Tibial artery (tissue), 4 donors: ENCODE measurements around the gene RSPH6A.

Source experiments
- DNase-seq, 2 donors: peaks; one replicate each; pipeline ENCODE4 v3.0.0-alpha.2; 2019
- H3K27ac ChIP-seq, 2 donors: fragments of 200-600 bp; sonication (generic) in 1 of 2; 1 replicate in 1 of 2; 2 replicates in 1 of 2; pipeline ENCODE4 v1.5.1; 2018 to 2019; ENCODE audit warnings: mild to moderate bottlenecking in 1 of 2
- H3K27me3 ChIP-seq, 2 donors: fragments of 200-600 bp; sonication (generic) in 1 of 2; one replicate each; pipeline versions ENCODE4 v1.5.1 to v1.6.0; 2016 to 2019
- H3K36me3 ChIP-seq, 3 donors: fragments of 200-600 bp; sonication (generic) in 2 of 3; one replicate each; pipeline ENCODE4 v1.5.1; 2016 to 2019; ENCODE audit warnings: mild to moderate bottlenecking in 2 of 3
- H3K4me1 ChIP-seq, 4 donors: fragments of 200-600 bp; sonication (generic) in 2 of 4; 1 replicate in 3 of 4; 2 replicates in 1 of 4; pipeline ENCODE4 v1.5.1; 2016 to 2019
- H3K4me3 ChIP-seq, 2 donors: fragments of 200-600 bp; sonication (generic) in 1 of 2; 1 replicate in 1 of 2; 2 replicates in 1 of 2; pipeline ENCODE4 v1.5.1; 2018 to 2019; ENCODE audit warnings: mild to moderate bottlenecking in 2 of 2
- H3K9me3 ChIP-seq, 3 donors: fragments of 200-600 bp; sonication (generic) in 1 of 3; one replicate each; pipeline ENCODE4 v1.5.1; 2016 to 2019
- CTCF ChIP-seq, 2 experiments: fragments of 200-600 bp in 1 of 2; fragments of 450-650 bp in 1 of 2; IDR thresholded peaks; one replicate each; pipeline ENCODE4 v1.5.1; 2017 to 2019; ENCODE audit warnings: antibody characterized with exemption in 2 of 2, mild to moderate bottlenecking in 1 of 2, moderate library complexity in 1 of 2
- intact Hi-C: fragments of 100-400 bp; cut with DNase I; formaldehyde crosslinking; loops from one replicate; pipeline ENCODE4 v1.15.0; 2023; ENCODE audit warnings: low total_unique reads

The RSPH6A gene

GRCh38 chr19:45780448-45781213, 34.5 kb downstream of the RSPH6A start:
- H3K4me3 ChIP-seq, result peak overlapping the region; percentile 76 to 86
- intact Hi-C loops, result no loop called here
- H3K4me1 ChIP-seq, result peaks cover 8 to 78% (median 49%) of the 10 kb centered on the region in 4 donors
- peak in 1 of 2 donors; percentile 78 for DNase-seq
- no peaks in the 10 kb centered on the region for H3K9me3 ChIP-seq
- peak overlapping the region; percentile 92 to 94 for H3K27ac ChIP-seq
- TF ChIP-seq CTCF (IDR thresholded peaks at IDR 0.05), result no peak
- H3K36me3 ChIP-seq, result peaks cover 33 to 45% (median 33%) of the 10 kb centered on the region in 3 donors
- H3K27me3 ChIP-seq, result no peaks in the 10 kb centered on the region

GRCh38 chr19:45780146-45780447, 35.0 kb downstream of the RSPH6A start:
- intact Hi-C loops, result no loop called here
- peaks cover 8 to 72% (median 44%) of the 10 kb centered on the region in 4 donors for H3K4me1 ChIP-seq

GRCh38 chr19:45779231-45780145, 35.6 kb downstream of the RSPH6A start:
- Histone ChIP-seq H3K27ac (peak overlapping the region; percentile 92 to 94), H3K27me3 (no peaks in the 10 kb centered on the region), H3K36me3 (peaks cover 35 to 40% (median 36%) of the 10 kb centered on the region in 3 donors), H3K9me3 (no peaks in the 10 kb centered on the region), H3K4me3 (peak overlapping the region; percentile 76 to 86), H3K4me1 (peaks cover 8 to 66% (median 38%) of the 10 kb centered on the region in 4 donors)
- intact Hi-C loops, result no loop called here
- TF ChIP-seq CTCF (IDR thresholded peaks at IDR 0.05), result peak; percentile 54
- peak; percentile 86 to 95 for DNase-seq

More at GRCh38 chr19:45780146-45780447, 35.0 kb downstream of the RSPH6A start:
- Histone ChIP-seq H3K36me3 (peaks cover 30 to 40% (median 31%) of the 10 kb centered on the region in 3 donors), H3K4me3 (peak overlapping the region; percentile 76 to 86), H3K27me3 (no peaks in the 10 kb centered on the region), H3K27ac (peak overlapping the region; percentile 92 to 94), H3K9me3 (no peaks in the 10 kb centered on the region)
- no peak for TF ChIP-seq CTCF (IDR thresholded peaks at IDR 0.05)
- no peak for DNase-seq

GRCh38 chr19:45778010-45778661, 37.0 kb downstream of the RSPH6A start:
- no peak for DNase-seq
- peaks cover 37 to 46% (median 37%) of the 10 kb centered on the region in 3 donors for H3K36me3 ChIP-seq
- no peaks in the 10 kb centered on the region for H3K27me3 ChIP-seq
- H3K4me3 ChIP-seq, result no peak overlapping the region
- no peak for TF ChIP-seq CTCF (IDR thresholded peaks at IDR 0.05)
- peaks cover 0 to 53% (median 24%) of the 10 kb centered on the region in 4 donors for H3K4me1 ChIP-seq
- H3K27ac ChIP-seq, result peak overlapping the region; percentile 92 to 94
- no peaks in the 10 kb centered on the region for H3K9me3 ChIP-seq
- intact Hi-C loops, result no loop called here

GRCh38 chr19:45777395-45777961, 37.6 kb downstream of the RSPH6A start:
- no peaks in the 10 kb centered on the region for H3K9me3 ChIP-seq
- peaks cover 0 to 48% (median 22%) of the 10 kb centered on the region in 4 donors for H3K4me1 ChIP-seq
- peaks cover 37 to 52% (median 43%) of the 10 kb centered on the region in 3 donors for H3K36me3 ChIP-seq
- no peaks in the 10 kb centered on the region for H3K27me3 ChIP-seq
- H3K27ac ChIP-seq, result no peak overlapping the region
- H3K4me3 ChIP-seq, result no peak overlapping the region
- intact Hi-C loops, result no loop called here
- TF ChIP-seq CTCF (IDR thresholded peaks at IDR 0.05), result no peak
- no peak for DNase-seq
